Type B pancreatic cell (in vitro differentiated cells): ENCODE measurements around the gene PIAS2. TPM values are rescaled to one million over a fixed set of nuclear protein-coding genes. Genes with fewer than 3 reads are reported as not detected.
"Not testable (repeated sequence)": the region's sequence is repeated elsewhere in the genome, so short reads cannot be mapped to it uniquely, and the experiment has no call there.

ENCODE experiments used
- DNase-seq: peaks from one replicate; pipeline ENCODE4 v3.0.0; 2021; ENCODE audit warnings: mixed read lengths; ENCODE audit not compliant: unreplicated experiment; ENCODE audit errors: extremely low spot score
- H3K27ac Mint-ChIP-seq: 2 replicates; pipeline ENCODE4 v1.8.0; 2021; ENCODE audit warnings: mild to moderate bottlenecking, mixed read lengths
- H3K27me3 Mint-ChIP-seq: 2 replicates; pipeline ENCODE4 v1.8.0; 2021; ENCODE audit warnings: mixed read lengths
- H3K36me3 Mint-ChIP-seq: 2 replicates; pipeline ENCODE4 v1.8.0; 2021; ENCODE audit warnings: mixed read lengths
- H3K4me1 Mint-ChIP-seq: one replicate; pipeline ENCODE4 v1.8.0; 2021; ENCODE audit warnings: mixed read lengths; ENCODE audit not compliant: unreplicated experiment
- H3K4me3 Mint-ChIP-seq: 2 replicates; pipeline ENCODE4 v1.8.0; 2021; ENCODE audit warnings: mild to moderate bottlenecking, mixed read lengths
- H3K9me3 Mint-ChIP-seq: 2 replicates; pipeline ENCODE4 v1.8.0; 2021; ENCODE audit warnings: mixed read lengths
- CTCF ChIP-seq: fragments of 200-600 bp; sonication (generic); conservative IDR thresholded peaks from 2 replicates; pipeline ENCODE4 v1.5.0; 2021; ENCODE audit warnings: antibody characterized with exemption, mild to moderate bottlenecking
- total RNA-seq: library from RNA; stranded (reverse); gene quantifications from 2 replicates; pipeline ENCODE4 v1.2.1, GENCODE V29; 2021; ENCODE audit warnings: low replicate concordance

Gene PIAS2
- total RNA-seq, 1 donor from 2014 or later = 37.6 TPM

DNA sequence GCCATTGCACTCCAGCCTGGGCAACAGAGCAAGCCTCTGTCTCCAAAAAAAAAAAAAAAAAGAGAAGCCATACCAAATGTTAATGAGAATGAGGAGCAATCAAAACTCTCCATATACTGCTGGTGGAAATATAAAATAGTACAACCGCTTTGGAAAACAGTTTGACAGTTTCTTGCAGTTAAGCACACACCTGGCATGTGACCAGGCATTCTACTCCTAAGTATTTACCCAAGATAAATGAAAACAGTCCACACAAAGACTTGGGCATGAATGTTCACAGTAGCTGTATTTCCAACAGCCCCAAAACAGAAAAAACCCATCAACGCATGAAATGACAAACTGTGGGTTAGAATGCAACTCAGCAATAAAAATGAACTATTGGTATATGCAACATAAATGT is 84.5 kb downstream of the PIAS2 start:
- no peaks in the 10 kb centered on the region for H3K9me3 Mint-ChIP-seq
- no peak for DNase-seq
- no peak overlapping the region for H3K27ac Mint-ChIP-seq

DNA sequence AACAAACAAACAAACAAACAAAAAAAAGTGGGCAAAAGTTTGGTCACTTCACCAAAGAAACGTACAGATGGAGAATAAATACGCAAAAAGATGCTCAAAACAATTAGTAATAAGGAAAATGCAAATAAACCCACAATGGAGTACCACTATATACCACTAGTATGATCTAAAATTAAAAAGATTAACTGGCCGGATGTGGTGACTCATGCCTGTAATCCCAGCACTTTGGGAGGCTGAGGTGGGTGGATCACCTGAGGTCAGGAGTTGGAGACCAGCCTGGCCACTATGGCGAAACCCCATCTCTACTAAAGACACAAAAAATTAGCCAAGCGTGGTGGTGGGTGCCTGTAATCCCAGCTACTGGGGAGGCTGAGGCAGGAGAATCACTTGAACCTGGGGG is 84.9 kb downstream of the PIAS2 start:
- not testable (repeated sequence) for H3K9me3 Mint-ChIP-seq, H3K4me3 Mint-ChIP-seq, H3K27ac Mint-ChIP-seq, H3K4me1 Mint-ChIP-seq, DNase-seq, H3K27me3 Mint-ChIP-seq
- peaks cover 15% of the 10 kb centered on the region for H3K36me3 Mint-ChIP-seq

More for the DNA sequence above, 84.5 kb downstream of the PIAS2 start:
- Mint-ChIP-seq H3K36me3 (peaks cover 12% of the 10 kb centered on the region), H3K4me1 (peaks cover 7% of the 10 kb centered on the region), H3K4me3 (no peak overlapping the region), H3K27me3 (no peaks in the 10 kb centered on the region)
- TF ChIP-seq CTCF = no peak

- Mint-ChIP-seq H3K27ac (no peak overlapping the region), H3K27me3 (no peaks in the 10 kb centered on the region), H3K36me3 (peaks cover 13% of the 10 kb centered on the region), H3K4me1 (peaks cover 7% of the 10 kb centered on the region), H3K9me3 (no peaks in the 10 kb centered on the region), H3K4me3 (no peak overlapping the region)
- TF ChIP-seq CTCF = no peak
- no peak for DNase-seq
Observed at GRCh38 chr18:46831434-46831833, 85.9 kb downstream of the PIAS2 start.

DNA sequence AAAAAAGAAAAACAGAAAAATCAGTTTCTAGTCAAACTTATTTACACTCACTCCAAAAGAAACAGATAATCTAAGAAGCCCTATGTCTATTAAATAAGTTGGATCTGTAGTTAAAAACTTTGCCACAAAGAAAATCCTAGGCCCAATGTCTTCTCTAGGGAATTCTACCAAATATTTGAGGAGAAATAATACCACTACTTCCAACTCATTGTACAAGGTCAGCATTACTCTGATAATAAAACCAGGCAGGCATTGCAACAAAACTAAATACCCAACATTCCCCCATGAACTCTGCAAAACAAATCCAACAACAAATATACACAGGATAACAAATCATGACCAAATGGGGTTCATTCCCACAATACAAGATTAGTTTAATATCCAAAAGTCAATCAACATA is 86.7 kb downstream of the PIAS2 start:
- Mint-ChIP-seq H3K27ac (no peak overlapping the region), H3K27me3 (no peaks in the 10 kb centered on the region), H3K4me3 (no peak overlapping the region), H3K9me3 (no peaks in the 10 kb centered on the region), H3K36me3 (peaks cover 13% of the 10 kb centered on the region), H3K4me1 (peaks cover 7% of the 10 kb centered on the region)
- DNase-seq = no peak
- TF ChIP-seq CTCF = no peak

- H3K36me3 Mint-ChIP-seq = peaks cover 16% of the 10 kb centered on the region
- no peaks in the 10 kb centered on the region for H3K9me3 Mint-ChIP-seq
- H3K27me3 Mint-ChIP-seq = no peaks in the 10 kb centered on the region
- TF ChIP-seq CTCF = no peak
- no peak for DNase-seq
- H3K27ac Mint-ChIP-seq = no peak overlapping the region
- H3K4me1 Mint-ChIP-seq = peaks cover 7% of the 10 kb centered on the region
- no peak overlapping the region for H3K4me3 Mint-ChIP-seq
Observed at GRCh38 chr18:46829947-46830346, 87.4 kb downstream of the PIAS2 start.

- H3K27me3 Mint-ChIP-seq = no peaks in the 10 kb centered on the region
- H3K4me1 Mint-ChIP-seq = peaks cover 7% of the 10 kb centered on the region
- no peak overlapping the region for H3K27ac Mint-ChIP-seq
- TF ChIP-seq CTCF = no peak
- H3K36me3 Mint-ChIP-seq = peaks cover 16% of the 10 kb centered on the region
- H3K9me3 Mint-ChIP-seq = no peaks in the 10 kb centered on the region
- no peak for DNase-seq
- no peak overlapping the region for H3K4me3 Mint-ChIP-seq
Observed at GRCh38 chr18:46829531-46829930, 87.8 kb downstream of the PIAS2 start.
